NCI-H146 treated with DMSO at 0.1 percent for 48 hours (cell line): ENCODE data around the gene ZNF346.
A peak's percentile ranks its signal among the peaks of the same experiment; 100 is the strongest.

Source experiments
- DNase-seq: peaks from one replicate; lab custom pipeline; 2025; ENCODE audit not compliant: unreplicated experiment; lab: John Stamatoyannopoulos, UW

The ZNF346 gene

DNA sequence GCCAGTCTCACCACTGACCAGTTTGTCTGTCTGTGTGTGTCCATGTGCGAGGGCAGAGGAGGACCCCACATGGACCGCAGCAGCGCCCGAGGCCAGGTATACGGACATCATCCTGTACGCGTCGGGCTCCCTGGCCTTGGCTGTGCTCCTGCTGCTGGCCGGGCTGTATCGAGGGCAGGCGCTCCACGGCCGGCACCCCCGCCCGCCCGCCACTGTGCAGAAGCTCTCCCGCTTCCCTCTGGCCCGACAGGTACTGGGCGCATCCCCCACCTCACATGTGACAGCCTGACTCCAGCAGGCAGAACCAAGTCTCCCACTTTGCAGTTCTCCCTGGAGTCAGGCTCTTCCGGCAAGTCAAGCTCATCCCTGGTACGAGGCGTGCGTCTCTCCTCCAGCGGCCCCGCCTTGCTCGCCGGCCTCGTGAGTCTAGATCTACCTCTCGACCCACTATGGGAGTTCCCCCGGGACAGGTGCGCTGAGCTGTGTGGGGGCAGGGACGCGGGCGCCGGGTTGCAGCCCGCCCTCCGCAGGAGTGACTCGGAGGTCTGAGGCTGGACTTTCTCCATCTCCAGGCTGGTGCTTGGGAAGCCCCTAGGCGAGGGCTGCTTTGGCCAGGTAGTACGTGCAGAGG is 70.7 kb downstream of the ZNF346 start:
- DNase-seq, result no peak

DNA sequence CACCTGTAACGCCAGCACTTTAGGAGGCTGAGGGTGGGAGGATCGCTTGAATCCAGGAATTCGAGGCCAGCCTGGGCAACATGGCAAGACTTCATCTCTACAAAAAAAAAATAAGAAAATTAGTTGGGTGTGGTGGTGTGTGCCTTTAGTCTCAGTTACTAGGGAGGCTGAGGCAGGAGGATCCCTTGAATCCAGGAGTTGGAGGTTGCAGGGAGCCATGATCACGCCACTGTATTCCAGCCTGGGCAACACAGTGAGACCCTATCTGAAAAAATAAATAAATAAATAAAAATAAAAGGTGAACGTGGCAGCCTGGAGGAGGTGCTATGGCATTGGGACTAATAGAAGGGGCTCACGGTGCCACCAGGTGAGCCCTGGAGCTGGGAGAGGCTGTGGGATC is 71.3 kb downstream of the ZNF346 start:
- DNase-seq, result no peak

DNA sequence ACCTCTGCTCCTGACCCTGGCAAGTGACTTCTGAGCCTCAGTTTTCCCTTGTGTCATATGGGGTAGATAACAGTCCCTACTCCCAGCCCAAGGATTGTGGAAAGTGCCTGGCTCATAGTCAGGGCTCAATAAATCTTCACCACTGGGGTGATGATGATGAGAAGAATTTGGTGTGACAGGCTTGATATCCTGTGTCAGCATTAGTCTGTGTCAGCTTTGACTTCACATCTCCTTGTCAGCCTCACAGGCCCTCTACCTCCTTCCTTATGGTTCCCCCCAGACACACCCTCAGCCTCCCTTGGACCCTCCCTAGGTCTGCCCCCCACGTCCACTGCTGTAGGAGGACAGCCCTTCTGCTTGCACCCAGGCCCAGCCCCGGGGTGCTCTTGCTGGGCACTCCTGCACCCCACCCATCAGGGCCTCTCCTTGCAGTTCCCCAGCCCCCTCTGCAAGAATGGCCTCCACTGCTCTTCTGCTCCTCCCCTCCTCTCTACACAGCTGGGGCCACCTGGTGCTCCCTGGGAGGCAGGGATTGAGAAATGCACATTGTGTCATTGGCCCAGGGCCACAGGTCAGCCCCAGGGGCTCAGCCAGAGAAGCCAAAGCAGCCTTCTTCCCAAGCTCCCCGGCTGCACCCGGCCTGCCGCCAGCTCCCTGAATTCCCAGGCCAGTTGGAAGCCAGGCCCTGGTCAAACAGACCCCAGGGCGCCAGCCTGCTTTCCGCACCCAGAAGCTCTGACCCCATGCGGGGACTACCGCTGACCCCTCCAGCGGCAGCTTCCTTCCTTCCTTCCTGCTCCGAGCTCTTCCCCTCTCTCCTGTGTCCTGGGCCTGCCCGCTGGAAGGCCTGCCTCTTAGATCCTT is 72.0 kb downstream of the ZNF346 start:
- no peak for DNase-seq

DNA sequence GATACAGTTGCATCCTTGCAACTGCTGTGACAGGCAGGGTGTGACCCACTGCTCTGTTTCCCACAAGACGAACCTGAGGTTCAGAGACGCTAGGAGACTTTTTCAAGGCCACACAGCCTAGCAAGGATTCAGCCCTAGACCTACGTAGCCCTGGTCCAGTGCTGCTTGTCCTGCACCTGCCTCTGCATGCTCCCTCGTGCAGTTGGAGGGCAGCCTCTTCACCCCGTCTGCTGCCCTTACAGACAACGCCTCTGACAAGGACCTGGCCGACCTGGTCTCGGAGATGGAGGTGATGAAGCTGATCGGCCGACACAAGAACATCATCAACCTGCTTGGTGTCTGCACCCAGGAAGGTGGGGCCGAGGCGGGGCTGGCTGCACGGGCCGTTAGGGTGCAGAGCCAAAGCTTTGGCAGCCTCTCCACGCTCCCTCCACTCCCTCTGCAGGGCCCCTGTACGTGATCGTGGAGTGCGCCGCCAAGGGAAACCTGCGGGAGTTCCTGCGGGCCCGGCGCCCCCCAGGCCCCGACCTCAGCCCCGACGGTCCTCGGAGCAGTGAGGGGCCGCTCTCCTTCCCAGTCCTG is 72.7 kb downstream of the ZNF346 start:
- DNase-seq, result no peak

DNA sequence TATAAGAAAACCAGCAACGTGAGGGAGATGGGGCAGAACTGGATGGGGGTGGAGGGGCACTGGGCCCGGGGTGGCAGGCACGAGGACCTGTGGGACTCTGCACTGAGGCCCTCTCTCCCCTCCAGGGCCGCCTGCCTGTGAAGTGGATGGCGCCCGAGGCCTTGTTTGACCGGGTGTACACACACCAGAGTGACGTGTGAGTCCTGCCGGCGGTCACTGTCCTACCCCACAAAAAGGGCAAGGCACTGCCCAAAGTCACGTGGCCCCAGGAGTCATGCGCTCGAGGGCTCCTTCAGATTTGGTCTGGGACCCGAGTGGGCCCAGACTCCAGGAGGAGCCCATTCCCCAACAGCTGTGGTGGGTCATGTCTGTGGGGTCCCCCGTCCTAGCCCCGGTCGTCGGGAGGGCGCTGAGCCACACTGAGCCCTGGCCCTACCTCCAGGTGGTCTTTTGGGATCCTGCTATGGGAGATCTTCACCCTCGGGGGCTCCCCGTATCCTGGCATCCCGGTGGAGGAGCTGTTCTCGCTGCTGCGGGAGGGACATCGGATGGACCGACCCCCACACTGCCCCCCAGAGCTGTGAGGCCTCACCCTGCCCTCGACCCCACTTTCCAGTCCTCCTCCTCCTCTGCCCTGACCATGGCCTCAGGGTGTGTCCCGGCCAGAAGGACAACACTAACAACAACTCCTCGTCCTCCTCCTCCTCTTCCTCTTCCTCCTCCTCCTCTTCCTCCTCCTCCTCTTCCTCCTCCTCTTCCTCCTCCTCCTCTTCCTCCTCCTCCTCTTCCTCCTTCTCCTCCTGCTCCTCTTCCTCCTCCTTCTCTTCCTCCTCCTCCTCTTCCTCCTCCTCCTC is 73.9 kb downstream of the ZNF346 start:
- no peak for DNase-seq

DNA sequence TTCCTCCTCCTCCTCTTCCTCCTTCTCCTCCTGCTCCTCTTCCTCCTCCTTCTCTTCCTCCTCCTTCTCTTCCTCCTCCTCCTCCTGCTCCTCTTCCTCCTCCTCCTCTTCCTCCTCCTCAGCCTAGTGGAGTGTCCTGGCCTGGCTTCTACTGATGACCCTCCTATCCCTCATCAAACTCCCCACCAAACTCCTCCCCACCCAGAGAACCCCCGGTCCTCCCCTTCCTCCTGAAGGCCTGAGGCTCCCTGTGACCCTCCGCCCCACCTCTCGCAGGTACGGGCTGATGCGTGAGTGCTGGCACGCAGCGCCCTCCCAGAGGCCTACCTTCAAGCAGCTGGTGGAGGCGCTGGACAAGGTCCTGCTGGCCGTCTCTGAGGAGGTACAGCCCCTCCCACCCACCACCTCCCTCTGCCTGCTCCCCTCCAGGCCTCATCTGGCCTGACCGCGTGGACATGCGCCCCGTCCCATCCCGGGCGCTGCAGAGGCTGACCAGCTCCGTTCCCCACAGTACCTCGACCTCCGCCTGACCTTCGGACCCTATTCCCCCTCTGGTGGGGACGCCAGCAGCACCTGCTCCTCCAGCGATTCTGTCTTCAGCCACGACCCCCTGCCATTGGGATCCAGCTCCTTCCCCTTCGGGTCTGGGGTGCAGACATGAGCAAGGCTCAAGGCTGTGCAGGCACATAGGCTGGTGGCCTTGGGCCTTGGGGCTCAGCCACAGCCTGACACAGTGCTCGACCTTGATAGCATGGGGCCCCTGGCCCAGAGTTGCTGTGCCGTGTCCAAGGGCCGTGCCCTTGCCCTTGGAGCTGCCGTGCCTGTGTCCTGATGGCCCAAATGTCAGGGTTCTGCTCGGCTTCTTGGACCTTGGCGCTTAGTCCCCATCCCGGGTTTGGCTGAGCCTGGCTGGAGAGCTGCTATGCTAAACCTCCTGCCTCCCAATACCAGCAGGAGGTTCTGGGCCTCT is 74.8 kb downstream of the ZNF346 start:
- DNase-seq, result no peak

DNA sequence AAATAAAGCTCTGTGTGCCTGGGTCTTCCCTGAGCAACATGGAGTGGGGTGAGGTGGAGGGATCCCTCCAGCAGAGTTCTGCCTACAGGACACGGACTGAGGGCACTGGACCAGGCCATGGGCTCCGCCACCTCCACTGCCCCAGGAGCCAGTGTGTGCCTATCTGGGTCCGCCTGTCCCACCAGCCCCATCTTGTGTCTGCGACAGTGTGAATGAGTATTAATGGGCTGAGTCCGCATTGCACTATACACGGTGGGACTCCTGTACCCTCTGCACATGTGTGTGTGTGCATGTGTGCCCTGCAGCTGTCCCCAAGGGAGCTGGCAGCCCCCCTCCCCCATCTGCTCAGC is 75.6 kb downstream of the ZNF346 start:
- no peak for DNase-seq

DNA sequence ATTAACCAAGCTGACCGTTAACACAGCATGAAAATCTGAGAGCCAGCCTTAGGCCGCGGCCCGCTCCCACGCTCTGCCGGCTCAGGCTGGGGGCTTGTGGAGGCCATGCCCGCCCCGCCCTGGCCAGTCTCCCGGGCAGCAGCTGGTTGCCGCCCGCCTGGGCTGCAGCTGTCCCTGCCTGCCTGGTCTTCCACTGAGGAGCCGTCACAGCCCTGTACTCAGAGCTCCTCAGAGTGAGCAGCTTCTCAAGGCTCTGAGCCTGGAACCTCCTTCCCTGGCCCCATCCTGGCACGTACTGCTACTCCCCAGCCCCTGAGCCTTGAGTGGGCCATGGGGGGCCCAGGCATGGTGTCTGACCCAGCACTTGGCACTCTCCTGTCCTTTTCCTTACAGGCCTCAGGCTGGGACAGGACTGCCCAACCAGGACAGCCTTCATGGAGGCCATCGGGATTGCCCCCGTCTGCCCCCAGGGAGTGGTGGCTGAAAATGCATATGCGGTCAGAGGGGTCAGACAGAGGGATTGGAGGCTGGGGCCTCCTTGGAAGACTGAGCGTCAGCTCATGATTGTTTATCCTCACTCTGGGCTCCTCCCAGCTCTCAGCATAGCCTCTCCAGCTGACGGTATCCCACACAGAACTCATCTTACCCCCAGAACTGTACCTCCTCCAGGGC is 76.1 kb downstream of the ZNF346 start:
- DNase-seq, result no peak

DNA sequence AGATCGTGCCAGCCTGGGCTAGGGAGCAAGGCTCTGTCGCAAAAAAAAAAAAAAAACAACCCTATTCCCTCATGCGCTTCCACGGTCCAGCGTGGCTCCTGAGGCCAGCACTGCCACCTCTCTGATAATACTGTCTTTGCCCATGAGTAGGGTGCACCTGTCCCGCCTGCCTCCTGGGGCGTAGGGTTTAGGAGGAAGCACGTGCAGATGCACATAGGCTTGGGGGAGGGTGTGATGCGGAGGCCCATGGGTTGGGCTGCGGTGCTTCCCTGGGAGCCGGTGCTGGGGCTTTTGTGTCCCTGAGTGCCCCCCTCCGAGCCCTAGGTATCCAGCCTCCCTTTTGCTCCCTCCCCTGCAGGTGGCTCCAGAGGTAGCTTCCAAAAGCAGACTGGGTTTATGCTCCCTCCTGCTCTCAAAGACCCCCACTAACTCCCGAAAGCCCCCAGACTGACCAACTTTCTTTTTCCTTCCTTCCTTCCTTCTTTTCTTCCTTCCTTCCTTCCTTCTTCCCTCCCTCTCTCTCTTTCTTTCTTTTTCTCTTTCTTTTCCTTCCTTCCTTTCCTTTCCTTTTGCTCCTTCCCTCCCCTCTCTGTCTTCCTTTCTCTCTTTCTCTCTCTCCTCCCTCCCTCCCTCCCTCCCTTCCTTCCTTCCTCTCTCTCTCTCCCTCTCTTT is 77.1 kb downstream of the ZNF346 start:
- peak; percentile 4 for DNase-seq

DNA sequence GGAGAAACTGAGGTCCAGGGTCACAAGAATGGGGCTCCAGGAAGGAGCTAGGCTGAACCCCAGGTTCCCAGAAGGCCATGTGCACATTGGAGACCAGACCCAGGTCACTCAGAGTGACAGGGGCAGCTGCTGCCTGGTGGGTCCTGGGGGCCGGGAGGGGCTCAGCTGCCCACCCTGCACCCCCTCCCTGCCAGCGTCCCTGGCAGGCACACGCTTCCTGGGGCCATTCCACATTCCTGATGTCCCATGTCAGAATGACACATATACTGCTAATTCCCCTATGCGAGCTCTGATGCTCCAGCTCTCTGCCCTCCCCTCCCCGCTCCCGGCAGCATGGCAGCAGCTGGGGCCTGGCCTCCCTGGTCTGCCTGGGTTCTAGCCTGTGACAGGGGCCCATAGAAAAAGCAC is 78.2 kb downstream of the ZNF346 start:
- DNase-seq, result no peak

DNA sequence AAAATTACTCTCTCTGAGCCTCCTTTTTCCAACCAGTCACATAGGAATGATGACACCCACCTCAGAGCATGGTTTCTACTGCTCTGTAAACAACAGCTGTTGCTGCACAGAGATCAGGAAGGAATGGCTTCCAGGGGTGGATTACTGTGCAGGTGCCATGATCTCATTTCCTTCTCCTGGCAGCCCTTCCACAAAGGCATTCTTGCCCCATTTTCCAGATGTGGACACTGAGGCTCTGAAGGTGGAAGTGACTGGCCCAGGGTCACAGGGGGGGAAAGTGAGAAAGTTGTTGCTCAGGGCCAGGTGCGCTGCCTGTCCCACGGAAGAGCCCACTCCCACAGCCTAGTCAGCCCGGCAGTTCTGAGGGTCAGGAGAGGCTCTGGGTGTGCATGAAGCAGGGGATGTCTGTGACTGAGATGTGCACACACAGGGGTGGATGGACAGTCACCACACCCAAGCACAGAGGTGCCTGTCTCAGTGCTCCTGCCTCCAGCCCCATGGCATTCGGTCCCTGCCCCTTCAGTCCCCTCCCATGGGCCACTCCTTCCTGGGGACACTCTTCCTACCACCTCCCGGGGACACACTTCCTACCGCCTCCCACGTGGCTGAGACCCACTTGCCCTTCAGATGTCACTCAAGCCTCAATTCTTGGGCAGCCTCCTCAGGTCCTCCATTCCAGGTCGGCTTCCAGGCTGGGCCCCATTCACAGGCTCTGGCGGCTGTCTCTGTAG is 81.2 kb downstream of the ZNF346 start:
- DNase-seq, result no peak

DNA sequence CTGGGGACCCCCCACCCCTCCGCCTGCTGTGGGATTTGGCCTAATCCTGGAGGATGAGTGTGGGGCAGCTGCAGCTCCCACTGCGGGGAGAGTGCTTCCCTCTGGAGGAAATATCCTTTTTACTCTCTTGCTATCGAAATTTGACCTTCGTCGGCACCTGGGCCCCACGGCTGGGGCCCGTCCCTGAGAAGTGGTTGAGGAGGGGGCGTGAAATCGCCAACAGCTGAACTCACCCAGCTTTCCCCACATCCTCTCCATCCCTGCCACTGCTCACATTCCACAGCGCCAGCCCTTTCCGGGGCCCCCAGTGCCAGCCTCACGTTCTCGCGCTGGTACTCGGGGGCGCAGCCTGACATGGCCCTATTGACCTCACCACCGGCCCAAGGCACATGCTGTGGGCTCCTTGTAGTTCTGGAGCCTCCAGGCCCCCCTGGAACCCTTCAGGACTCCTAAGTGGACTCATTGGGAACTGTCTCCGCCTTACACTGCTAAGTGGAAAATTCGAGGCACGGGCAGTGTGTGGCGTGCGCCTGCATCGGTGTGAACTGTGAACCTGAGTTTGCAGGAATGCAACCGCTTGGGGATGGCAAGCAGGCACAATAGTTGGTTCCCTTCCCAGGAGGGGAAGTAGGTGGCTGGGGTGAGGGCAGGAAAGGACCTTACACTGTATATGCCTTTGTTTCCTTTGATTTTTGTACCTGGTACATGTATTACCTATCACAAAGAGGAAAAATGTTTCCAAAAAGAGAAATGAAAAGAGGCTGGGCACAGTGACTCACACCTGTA is 83.4 kb downstream of the ZNF346 start:
- DNase-seq, result no peak

DNA sequence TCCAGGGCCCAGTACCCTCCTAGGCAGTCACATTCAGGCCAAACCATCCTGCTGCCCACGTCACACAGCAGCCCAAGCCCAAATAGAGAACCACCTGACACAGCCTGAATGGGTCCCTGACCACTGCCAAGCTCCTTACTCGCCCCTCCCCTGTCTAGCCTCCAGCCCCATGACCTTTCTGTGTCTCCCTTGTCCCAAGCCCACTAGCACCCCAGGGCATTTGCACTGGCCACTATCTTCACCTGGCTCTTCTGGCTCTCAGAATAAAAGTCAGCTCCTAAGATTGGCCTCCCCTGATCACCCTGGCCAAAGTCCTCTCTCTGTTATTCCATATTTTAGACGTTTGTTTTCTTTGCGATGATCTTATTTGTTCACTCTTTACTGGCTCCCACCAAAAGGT is 84.7 kb downstream of the ZNF346 start:
- no peak for DNase-seq

DNA sequence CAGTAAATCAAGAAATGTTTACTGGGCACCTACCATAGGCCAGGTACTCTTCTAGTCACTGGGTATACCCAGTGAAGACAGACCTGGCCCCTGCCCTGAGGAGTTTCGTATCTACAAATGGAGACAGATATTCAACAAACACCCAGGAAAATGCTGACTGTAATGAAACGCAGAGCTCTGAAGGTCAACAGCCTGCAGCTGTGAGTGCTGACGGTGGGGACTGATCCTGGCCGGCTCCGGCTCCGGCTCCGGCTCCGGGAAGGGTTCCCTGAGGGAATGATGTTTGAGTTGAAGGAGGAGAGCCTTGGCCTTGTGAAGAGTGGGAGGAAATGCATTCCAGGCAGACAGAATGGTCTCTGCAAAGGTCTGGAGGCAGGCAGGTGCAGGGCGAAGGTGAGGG is 87.3 kb downstream of the ZNF346 start:
- no peak for DNase-seq

DNA sequence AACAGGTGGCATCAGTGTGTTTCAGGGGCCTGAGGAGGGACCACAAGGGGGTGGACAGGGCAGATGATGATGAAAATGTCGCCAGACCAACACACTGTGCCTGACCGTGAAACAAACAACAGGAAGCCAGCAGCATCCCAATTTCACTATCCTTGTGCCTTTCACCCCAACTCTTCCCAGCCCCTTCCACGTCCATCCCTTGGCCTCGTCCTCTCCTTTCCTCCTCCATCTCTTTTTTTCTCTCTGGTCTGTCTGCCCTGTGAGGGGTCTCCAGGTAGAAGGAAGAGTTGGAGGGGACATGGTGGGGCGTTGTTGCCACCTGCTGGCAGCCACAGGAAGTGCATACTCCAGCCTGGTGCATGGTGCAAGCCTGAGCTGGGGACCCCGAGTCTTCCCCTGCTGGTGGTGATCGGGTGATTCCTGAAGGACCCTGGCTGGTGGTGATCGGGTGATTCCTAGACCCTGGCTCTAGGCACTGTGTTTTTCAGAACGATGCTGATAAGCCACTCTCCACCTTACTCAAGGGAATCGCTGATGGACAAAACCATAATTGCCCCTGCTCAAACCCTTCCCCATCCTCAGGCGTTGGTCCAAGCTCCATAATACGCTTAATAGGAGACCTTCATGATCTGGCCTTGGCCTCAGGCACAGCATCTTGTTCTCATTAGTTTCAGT is 89.4 kb downstream of the ZNF346 start:
- DNase-seq, result peak; percentile 4

DNA sequence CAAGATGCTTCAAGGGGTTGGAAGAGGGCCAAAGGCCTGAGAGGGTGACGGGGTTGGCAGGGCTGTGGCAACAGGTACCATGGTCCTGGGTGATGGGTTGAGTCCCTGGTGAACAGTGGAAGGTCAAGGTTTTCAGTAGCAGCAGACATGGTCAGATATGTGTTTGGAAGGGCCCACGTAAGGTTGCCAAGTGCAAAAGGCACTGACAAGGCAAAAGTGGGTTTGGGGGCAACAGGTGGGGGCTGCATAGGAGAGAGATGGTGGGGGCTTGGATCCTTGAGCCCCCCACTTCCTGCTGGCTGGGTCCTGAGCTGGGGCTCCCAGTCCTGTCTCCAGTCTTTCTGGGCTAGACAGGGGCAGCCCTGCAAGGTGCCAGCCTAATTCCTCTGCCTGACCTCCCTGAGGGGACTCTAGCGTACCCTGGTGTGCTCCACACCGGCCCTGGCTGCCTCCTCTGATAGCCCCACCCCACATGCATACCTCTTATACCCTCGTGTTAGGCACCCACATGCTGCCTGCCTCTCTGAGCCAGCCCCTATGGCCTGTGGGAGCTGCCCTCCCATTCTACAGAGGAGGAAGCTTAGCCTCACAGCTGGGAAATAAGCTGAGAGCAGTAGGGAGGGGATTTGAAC is 90.2 kb downstream of the ZNF346 start:
- no peak for DNase-seq
